HepG2 (cell line): Measurements from ENCODE around the gene CLRN2. TPM values are rescaled to one million over a fixed set of nuclear protein-coding genes. Genes with fewer than 3 reads are reported as not detected.

Source experiments
- ATAC-seq: fragments of 200-7000 bp; cut with Tn5 transposase; 3 replicates; pipeline ENCODE4 v1.9.1; 2020; ENCODE audit warnings: mild to moderate bottlenecking, moderate library complexity
- BruUV-seq: library from RNA; stranded (reverse); fragments of 400-500 nt; replicated peaks from 2 replicates; lab custom pipeline; 2021; lab: Mats Ljungman, UMichigan
- CTCF ChIA-PET: fragments of 300-600 bp; formaldehyde crosslinking; extraction: SDS; loops from one replicate; lab custom pipeline; 2021; ENCODE audit warnings: low total read pairs, inconsistent platforms, low intra/inter-chr PET ratio; lab: Yijun Ruan, JAX
- POLR2A ChIA-PET: fragments of 350-600 bp; sonication (Branson Sonifier 250); formaldehyde crosslinking; loops from one replicate; lab custom pipeline; 2020; ENCODE audit warnings: antibody characterized with exemption, inconsistent platforms; lab: Yijun Ruan, JAX
- DNase-seq: peaks from one replicate; pipeline ENCODE4 v3.0.0-alpha.2; 2015; ENCODE audit warnings: low spot score
- FAIRE-seq: peaks from 3 replicates; lab custom pipeline; 2011; peaks lifted over from hg19 to GRCh38; lab: Jason Lieb, UNC
- H2AFZ ChIP-seq: one replicate; pipeline ENCODE4 v1.6.1; 2011; ENCODE audit warnings: low read length, inconsistent platforms
- H3K27ac ChIP-seq: fragments of 300-600 bp; 3 replicates; pipeline ENCODE4 v1.8.0; 2011; ENCODE audit warnings: mixed run types, mild to moderate bottlenecking, mixed read lengths, low read length, inconsistent platforms; ENCODE audit not compliant: insufficient read depth; ENCODE audit errors: extremely low read length
- H3K27me3 ChIP-seq, 2 experiments: fragments of 200-600 bp in 1 of 2; 2 replicates in 1 of 2; 3 replicates in 1 of 2; pipeline versions ENCODE4 v1.6.0 to v1.8.0; 2011; ENCODE audit warnings: low read length in 2 of 2, mild to moderate bottlenecking in 2 of 2, moderate library complexity in 2 of 2, inconsistent platforms in 1 of 2; ENCODE audit not compliant: insufficient read depth in 2 of 2, control insufficient read depth in 1 of 2
- H3K36me3 ChIP-seq, 2 experiments: fragments of 200-600 bp in 1 of 2; replicated peaks in 1 of 2; 2 replicates in 1 of 2; 3 replicates in 1 of 2; pipeline versions ENCODE4 v1.5.1 to v1.8.0; 2011; ENCODE audit warnings: low read length in 2 of 2, inconsistent platforms in 1 of 2; ENCODE audit not compliant: insufficient read depth in 2 of 2, control insufficient read depth in 1 of 2
- H3K4me1 ChIP-seq: 2 replicates; pipeline ENCODE4 v1.5.1; 2012; ENCODE audit warnings: low read length, inconsistent platforms; ENCODE audit not compliant: insufficient read depth
- H3K4me2 ChIP-seq: 2 replicates; pipeline ENCODE4 v1.6.0; 2011; ENCODE audit warnings: low read depth, low read length, inconsistent platforms
- H3K4me3 ChIP-seq, 3 experiments: fragments of 200-600 bp in 1 of 3; sonication (generic), shearing (Covaris generic) in 1 of 3; replicated peaks in 1 of 3; 2 replicates each; pipeline ENCODE4 v1.5.1; 2011 to 2016; ENCODE audit warnings: low read length in 3 of 3, inconsistent platforms in 2 of 3, low read depth in 2 of 3, mild to moderate bottlenecking in 2 of 3, control low read depth in 1 of 3, mixed read lengths in 1 of 3; ENCODE audit not compliant: insufficient read depth in 1 of 3
- H3K79me2 ChIP-seq: one replicate; pipeline ENCODE4 v1.6.1; 2011; ENCODE audit warnings: low read length, inconsistent platforms; ENCODE audit not compliant: insufficient read depth
- H3K9ac ChIP-seq: 2 replicates; pipeline ENCODE4 v1.6.0; 2011; ENCODE audit warnings: mild to moderate bottlenecking, low read depth, low read length, inconsistent platforms; ENCODE audit not compliant: insufficient read depth
- H3K9me3 ChIP-seq: 2 replicates; pipeline ENCODE4 v1.5.1; 2012; ENCODE audit warnings: mild to moderate bottlenecking, low read length
- H4K20me1 ChIP-seq: 2 replicates; pipeline ENCODE4 v1.6.0; 2011; ENCODE audit warnings: inconsistent platforms, mild to moderate bottlenecking, low read length, moderate library complexity; ENCODE audit not compliant: insufficient read depth
- CENPBD1 ChIP-seq: sonication (generic); formaldehyde crosslinking; IDR thresholded peaks from 2 replicates; pipeline ENCODE4 v1.8.0; 2022; ENCODE audit warnings: missing genetic modification reagents, low read depth, mild to moderate bottlenecking, borderline replicate concordance
- NKX3-1 ChIP-seq: sonication (generic); formaldehyde crosslinking; IDR thresholded peaks from 2 replicates; pipeline ENCODE4 v1.5.0; 2020; ENCODE audit warnings: missing genetic modification reagents
- RORA ChIP-seq: sonication (generic); formaldehyde crosslinking; IDR thresholded peaks from 2 replicates; pipeline ENCODE4 v1.5.0; 2020; ENCODE audit warnings: mild to moderate bottlenecking, missing genetic modification reagents, moderate library complexity
- SIN3B ChIP-seq: fragments of 150-350 bp; IDR thresholded peaks from 2 replicates; pipeline ENCODE4 v1.6.1; 2014; ENCODE audit warnings: low read length
- SIX1 ChIP-seq: sonication (generic); formaldehyde crosslinking; IDR thresholded peaks from 2 replicates; pipeline ENCODE4 v1.4.0; 2020; ENCODE audit warnings: missing genetic modification reagents, borderline replicate concordance
- SMAD1 ChIP-seq: sonication (generic); formaldehyde crosslinking; IDR thresholded peaks from 2 replicates; pipeline ENCODE4 v1.4.0; 2020; ENCODE audit warnings: missing genetic modification reagents, low read depth, mild to moderate bottlenecking, borderline replicate concordance
- ZNF777 ChIP-seq: sonication (generic); formaldehyde crosslinking; IDR thresholded peaks from 2 replicates; pipeline ENCODE4 v1.4.0; 2020; ENCODE audit warnings: missing genetic modification reagents
- WGBS: methylation state at CpG from one replicate; pipeline ENCODE4 v1.1.6; 2017; ENCODE audit warnings: low lambda C conversion rate; 5-methylcytosine and 5-hydroxymethylcytosine counted together
- in situ Hi-C: cut with HindIII; loops from 2 replicates; pipeline ENCODE4 v1.10.0; 2017; ENCODE audit warnings: low pct_unique_long_range_greater_than_20kb; ENCODE audit not compliant: extremely low pct_ligation_motif_present
- intact Hi-C: fragments of 100-400 bp; cut with micrococcal nuclease; formaldehyde crosslinking; loops from one replicate; pipeline ENCODE4 v1.10.0; 2022; ENCODE audit not compliant: unreplicated experiment
- polyA plus RNA-seq, 8 experiments: library from polyadenylated mRNA; depleted of rRNA in 3 of 8; stranded (reverse) in 7 of 8; unstranded in 1 of 8; fragments of >200 nt; fragmentation: Illumina TruSeq in 4 of 8; extraction: Trizol in 4 of 8; gene quantifications; 2 replicates each; pipeline versions ENCODE4 v1.2.1 to v1.2.3, GENCODE V29; 2011 to 2016; ENCODE audit warnings: low read depth in 4 of 8, missing spikeins in 1 of 8, mixed read lengths in 1 of 8; ENCODE audit not compliant: insufficient read depth in 1 of 8
- total RNA-seq, 5 experiments: library from RNA; depleted of rRNA; stranded (reverse); fragments of >200 nt; fragmentation: Illumina TruSeq; extraction: Trizol; gene quantifications; 2 replicates each; pipeline ENCODE4 v1.2.3, GENCODE V29; 2016; ENCODE audit warnings: low read depth in 1 of 5
- TF ChIP-seq, protein P1 (sequence below): sonication (generic); formaldehyde crosslinking; IDR thresholded peaks from 2 replicates; pipeline ENCODE4 v1.8.1; 2023; ENCODE audit warnings: mild to moderate bottlenecking, moderate library complexity, missing genetic modification reagents

Gene CLRN2
- total and polyA plus RNA-seq, 2 of the 13 experiments (the other 11 are each of a cell fraction or from before 2014, with no cell fraction given): not detected

- H3K4me1 ChIP-seq: peaks cover 44% of the 10 kb centered on the region
- H3K4me3 ChIP-seq: no peak overlapping the region
- CTCF ChIA-PET: no interaction called here
- no peaks in the 10 kb centered on the region for H3K9me3 ChIP-seq
- H3K79me2 ChIP-seq: no peaks in the 10 kb centered on the region
- no peak overlapping the region for H3K27ac ChIP-seq
- POLR2A ChIA-PET: interaction anchor here (1.3 kb wide), 1 partner anchor 42 kb away, joined by 3 read pairs; the partner anchor contains the start of gene LAP3
- no peak for DNase-seq
- H3K27me3 ChIP-seq: no peaks in the 10 kb centered on the region
- in situ Hi-C loops: no loop called here
- no peaks in the 10 kb centered on the region for H3K36me3 ChIP-seq
- no peaks in the 10 kb centered on the region for H4K20me1 ChIP-seq
- no TSS peak for BruUV-seq
- no peak for TF ChIP-seq NKX3-1 (CRISPR knock-in tag)
- no peak for TF ChIP-seq RORA
- TF ChIP-seq SMAD1 (CRISPR knock-in tag): no peak
- TF ChIP-seq SIN3B: no peak
- TF ChIP-seq ZNF777 (CRISPR knock-in tag): no peak
- TF ChIP-seq, protein P1, sequence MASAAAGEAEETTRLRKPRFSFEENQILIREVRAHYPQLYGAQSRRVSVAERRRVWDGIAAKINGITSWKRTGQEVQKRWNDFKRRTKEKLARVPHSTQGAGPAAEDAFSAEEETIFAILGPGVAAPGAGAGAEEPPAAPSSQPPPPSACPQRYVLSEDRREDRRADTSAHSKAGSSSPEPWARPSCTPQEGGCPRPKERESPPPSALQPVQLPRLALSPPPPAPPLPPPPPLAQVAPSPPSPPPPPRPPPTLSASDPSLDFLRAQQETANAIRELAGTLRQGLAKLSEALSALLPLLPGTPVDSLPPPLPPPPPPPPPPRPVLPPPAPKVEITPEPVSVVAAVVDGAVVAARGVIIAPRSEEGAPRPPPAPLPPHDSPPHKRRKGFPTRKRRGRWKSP: no peak
- TF ChIP-seq SIX1 (CRISPR knock-in tag): no peak
- TF ChIP-seq CENPBD1 (CRISPR knock-in tag): no peak
- TF ChIP-seq, all 625 proteins: peak for 0
- ATAC-seq (no peak), FAIRE-seq (no peak)
- no peak overlapping the region for H2AFZ ChIP-seq
- no peak overlapping the region for H3K9ac ChIP-seq
- WGBS: 96% methylated on average over 4 of the region's 4 CpGs
- intact Hi-C loops: no loop called here
- no peak overlapping the region for H3K4me2 ChIP-seq
Measured at GRCh38 chr4:17534705-17535104, 19.7 kb downstream of the CLRN2 start.
